DND-41 (cell line): ENCODE measurements around the gene PLEKHA4.

Experiments used
- ATAC-seq: fragments of 200-7000 bp; cut with Tn5 transposase; 3 replicates; pipeline ENCODE4 v1.9.1; 2021; ENCODE audit warnings: low read depth; ENCODE audit not compliant: insufficient read depth
- DNase-seq: peaks from one replicate; pipeline ENCODE4 v3.0.0-alpha.2; 2020
- H2AFZ ChIP-seq: 2 replicates; pipeline ENCODE4 v1.6.0; 2012; ENCODE audit warnings: low read depth, low read length
- H3K27ac ChIP-seq: 2 replicates; pipeline ENCODE4 v1.5.1; 2012; ENCODE audit warnings: low read length, inconsistent platforms
- H3K27me3 ChIP-seq: fragments of 200-600 bp; sonication (generic); 2 replicates; pipeline ENCODE4 v1.6.0; 2012; ENCODE audit warnings: low read length, mild to moderate bottlenecking, inconsistent platforms; ENCODE audit not compliant: insufficient read depth, poor library complexity
- H3K36me3 ChIP-seq: 2 replicates; pipeline ENCODE4 v1.5.1; 2012; ENCODE audit warnings: low read length, inconsistent platforms; ENCODE audit not compliant: insufficient read depth
- H3K4me1 ChIP-seq: 2 replicates; pipeline ENCODE4 v1.5.1; 2012; ENCODE audit warnings: mild to moderate bottlenecking, low read length; ENCODE audit not compliant: insufficient read depth
- H3K4me2 ChIP-seq: 2 replicates; pipeline ENCODE4 v1.6.0; 2012; ENCODE audit warnings: mild to moderate bottlenecking, moderate library complexity, low read length, inconsistent platforms; ENCODE audit not compliant: insufficient read depth
- H3K4me3 ChIP-seq, 2 experiments: fragments of 200-600 bp in 1 of 2; shearing (Covaris generic) in 1 of 2; 2 replicates each; pipeline ENCODE4 v1.5.1; 2012 to 2016; ENCODE audit warnings: inconsistent platforms in 2 of 2, low read length in 2 of 2, mild to moderate bottlenecking in 2 of 2, low read depth in 1 of 2, moderate library complexity in 1 of 2
- H3K79me2 ChIP-seq: 2 replicates; pipeline ENCODE4 v1.6.0; 2012; ENCODE audit warnings: low read length, inconsistent platforms; ENCODE audit not compliant: insufficient read depth
- H3K9ac ChIP-seq: 2 replicates; pipeline ENCODE4 v1.6.0; 2012; ENCODE audit warnings: low read depth, mild to moderate bottlenecking, inconsistent platforms, low read length, moderate library complexity
- H3K9me3 ChIP-seq: 2 replicates; pipeline ENCODE4 v1.5.1; 2012; ENCODE audit warnings: low read length, moderate library complexity, mild to moderate bottlenecking, inconsistent platforms; ENCODE audit not compliant: insufficient read depth, severe bottlenecking
- H4K20me1 ChIP-seq: 2 replicates; pipeline ENCODE4 v1.6.0; 2012; ENCODE audit warnings: low read length; ENCODE audit not compliant: insufficient read depth
- EZH2 ChIP-seq: IDR thresholded peaks from 3 replicates; pipeline ENCODE4 v1.6.1; 2012; ENCODE audit warnings: borderline replicate concordance, low read depth, mild to moderate bottlenecking, moderate library complexity, low read length, inconsistent platforms; ENCODE audit not compliant: severe bottlenecking
- TF ChIP-seq, protein P1 (sequence below): IDR thresholded peaks from 2 replicates; pipeline ENCODE4 v1.5.1; 2012; ENCODE audit warnings: borderline replicate concordance, low read length, moderate library complexity, mild to moderate bottlenecking; ENCODE audit not compliant: poor library complexity, severe bottlenecking; ENCODE audit errors: extremely low read depth

PLEKHA4 gene

DNA sequence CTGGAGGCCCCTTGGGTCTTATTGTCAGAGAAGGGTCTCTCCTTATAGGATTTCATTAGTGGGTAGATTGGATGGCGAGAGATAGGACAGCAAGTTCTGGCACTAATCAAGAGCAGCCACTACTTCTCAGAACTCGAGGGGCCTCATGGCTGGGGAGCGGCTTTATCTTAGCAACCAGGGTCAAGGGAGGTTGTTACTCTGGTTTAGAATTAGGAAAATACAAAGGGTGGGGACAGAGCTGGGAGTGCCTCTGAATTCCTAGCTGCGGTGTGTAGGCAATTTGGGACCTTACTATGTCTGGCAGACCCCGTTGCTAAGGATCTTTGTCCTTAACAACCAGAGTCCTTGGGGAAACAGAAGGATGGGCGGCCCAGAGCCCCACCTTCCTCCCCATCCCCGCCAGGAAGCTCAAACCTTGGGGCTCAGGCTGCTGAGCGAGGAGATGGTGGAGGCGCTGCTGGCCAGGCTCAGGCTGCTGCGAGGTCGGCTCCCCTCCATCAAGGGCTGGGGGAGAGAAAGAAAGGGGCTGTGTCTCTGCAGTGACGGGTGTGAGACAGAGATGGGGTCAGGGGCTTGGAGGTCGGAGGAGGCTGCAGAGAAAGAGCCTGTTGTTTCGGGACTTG lies 1.2 kb downstream of the PLEKHA4 start:
- DNase-seq, result no peak
- TF ChIP-seq, protein P1, sequence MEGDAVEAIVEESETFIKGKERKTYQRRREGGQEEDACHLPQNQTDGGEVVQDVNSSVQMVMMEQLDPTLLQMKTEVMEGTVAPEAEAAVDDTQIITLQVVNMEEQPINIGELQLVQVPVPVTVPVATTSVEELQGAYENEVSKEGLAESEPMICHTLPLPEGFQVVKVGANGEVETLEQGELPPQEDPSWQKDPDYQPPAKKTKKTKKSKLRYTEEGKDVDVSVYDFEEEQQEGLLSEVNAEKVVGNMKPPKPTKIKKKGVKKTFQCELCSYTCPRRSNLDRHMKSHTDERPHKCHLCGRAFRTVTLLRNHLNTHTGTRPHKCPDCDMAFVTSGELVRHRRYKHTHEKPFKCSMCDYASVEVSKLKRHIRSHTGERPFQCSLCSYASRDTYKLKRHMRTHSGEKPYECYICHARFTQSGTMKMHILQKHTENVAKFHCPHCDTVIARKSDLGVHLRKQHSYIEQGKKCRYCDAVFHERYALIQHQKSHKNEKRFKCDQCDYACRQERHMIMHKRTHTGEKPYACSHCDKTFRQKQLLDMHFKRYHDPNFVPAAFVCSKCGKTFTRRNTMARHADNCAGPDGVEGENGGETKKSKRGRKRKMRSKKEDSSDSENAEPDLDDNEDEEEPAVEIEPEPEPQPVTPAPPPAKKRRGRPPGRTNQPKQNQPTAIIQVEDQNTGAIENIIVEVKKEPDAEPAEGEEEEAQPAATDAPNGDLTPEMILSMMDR, result no peak
- no peak for TF ChIP-seq EZH2
- no peaks in the 10 kb centered on the region for H3K79me2 ChIP-seq
- no peak overlapping the region for H2AFZ ChIP-seq
- H3K9me3 ChIP-seq, result no peaks in the 10 kb centered on the region
- ATAC-seq, result no peak
- H3K36me3 ChIP-seq, result no peaks in the 10 kb centered on the region
- no peak overlapping the region for H3K27ac ChIP-seq
- peaks cover 13% of the 10 kb centered on the region for H3K27me3 ChIP-seq
- no peak overlapping the region for H3K4me3 ChIP-seq
- H4K20me1 ChIP-seq, result no peaks in the 10 kb centered on the region
- no peak overlapping the region for H3K9ac ChIP-seq
- peaks cover 4% of the 10 kb centered on the region for H3K4me1 ChIP-seq
- no peak overlapping the region for H3K4me2 ChIP-seq

DNA sequence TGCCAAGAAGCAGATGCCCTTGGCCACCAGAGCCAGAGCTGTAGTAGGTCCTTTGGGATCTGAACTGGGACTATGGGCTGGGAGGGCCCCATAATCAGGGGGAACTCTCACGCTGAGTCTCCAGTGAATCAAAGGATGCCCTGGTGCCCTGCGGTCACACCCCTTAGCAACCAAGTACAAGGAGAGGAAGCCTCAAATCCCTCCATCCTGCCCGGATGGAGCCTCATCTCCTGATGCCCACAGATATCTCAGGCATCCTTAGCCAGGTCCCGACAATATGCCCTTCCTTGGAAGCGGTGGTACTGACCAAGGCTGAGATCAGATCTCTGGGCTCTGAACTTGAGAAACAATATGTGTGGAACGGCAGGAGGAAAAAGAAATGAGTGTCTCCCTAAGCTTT lies 1.7 kb downstream of the PLEKHA4 start:
- Histone ChIP-seq H3K36me3 (no peaks in the 10 kb centered on the region), H3K27ac (no peak overlapping the region), H4K20me1 (no peaks in the 10 kb centered on the region), H3K4me3 (no peak overlapping the region), H3K4me1 (peaks cover under 1% of the 10 kb centered on the region; the same call in 1 of the 2 replicates), H3K9ac (no peak overlapping the region), H3K27me3 (peaks cover 13% of the 10 kb centered on the region), H3K9me3 (no peaks in the 10 kb centered on the region), H2AFZ (no peak overlapping the region), H3K4me2 (no peak overlapping the region), H3K79me2 (no peaks in the 10 kb centered on the region)
- ATAC-seq, result no peak
- DNase-seq, result no peak
- TF ChIP-seq EZH2, result no peak
- TF ChIP-seq, protein P1, result no peak

DNA sequence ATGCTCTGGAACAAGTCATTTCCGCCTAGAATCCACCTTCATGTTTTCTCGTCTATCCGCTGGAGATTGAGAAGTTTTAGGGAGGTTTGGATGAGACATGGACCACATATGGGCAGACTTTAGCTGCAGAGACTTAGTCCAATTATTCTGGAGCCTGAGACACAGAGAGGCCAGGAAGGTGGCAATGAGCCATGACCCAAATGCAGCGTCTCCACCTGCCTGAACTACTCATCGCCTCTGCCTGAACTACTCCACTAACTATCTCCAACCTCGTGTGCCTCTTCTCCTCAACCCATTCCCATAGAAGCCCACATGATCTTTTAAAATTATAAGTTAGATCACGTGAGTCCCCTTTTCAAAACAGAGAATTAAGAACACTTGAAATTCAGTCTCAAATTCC lies 5.6 kb downstream of the PLEKHA4 start:
- no peaks in the 10 kb centered on the region for H3K4me1 ChIP-seq
- H3K36me3 ChIP-seq, result no peaks in the 10 kb centered on the region
- H3K9ac ChIP-seq, result no peak overlapping the region
- no peaks in the 10 kb centered on the region for H3K9me3 ChIP-seq
- DNase-seq (no peak), ATAC-seq (no peak)
- peaks cover 10% of the 10 kb centered on the region for H3K27me3 ChIP-seq
- H2AFZ ChIP-seq, result no peak overlapping the region
- no peak overlapping the region for H3K4me2 ChIP-seq
- no peak for TF ChIP-seq EZH2
- TF ChIP-seq, protein P1, result no peak
- no peak overlapping the region for H3K27ac ChIP-seq
- H3K79me2 ChIP-seq, result no peaks in the 10 kb centered on the region
- no peak overlapping the region for H3K4me3 ChIP-seq
- H4K20me1 ChIP-seq, result no peaks in the 10 kb centered on the region
